Left ventricle myocardium inferior (tissue), 1 donor: ENCODE measurements around the gene STK39. TPM values are rescaled to one million over a fixed set of nuclear protein-coding genes. Genes with fewer than 3 reads are reported as not detected.

Experiments
- DNase-seq: peaks from one replicate; pipeline ENCODE4 v3.0.0-alpha.2; 2020
- H3K27ac ChIP-seq: fragments of 200-600 bp; replicated peaks from 2 replicates; pipeline ENCODE4 v1.8.0; 2021
- H3K27me3 ChIP-seq: fragments of 200-600 bp; 2 replicates; pipeline ENCODE4 v1.8.0; 2021; ENCODE audit warnings: low read depth
- H3K36me3 ChIP-seq: fragments of 200-600 bp; 2 replicates; pipeline ENCODE4 v1.8.0; 2021
- H3K4me1 ChIP-seq: fragments of 200-600 bp; 2 replicates; pipeline ENCODE4 v1.8.0; 2021
- H3K4me3 ChIP-seq: fragments of 200-600 bp; 2 replicates; pipeline ENCODE4 v1.8.0; 2021; ENCODE audit warnings: mild to moderate bottlenecking, moderate library complexity
- H3K9me3 ChIP-seq: fragments of 200-600 bp; replicated peaks from 2 replicates; pipeline ENCODE4 v1.8.0; 2021
- intact Hi-C: fragments of 100-400 bp; cut with micrococcal nuclease; formaldehyde crosslinking; loops from one replicate; pipeline ENCODE4 v1.11.0; 2022
- total RNA-seq: library from RNA; stranded (reverse); fragmentation: NEBNext Ultra II Directional; extraction: Animal tissue kit (Norgen Biotek cat#: 25700); gene quantifications from one replicate; pipeline ENCODE4 v1.2.1, GENCODE V29; 2021
- TF ChIP-seq, protein P1 (sequence below): fragments of 200-600 bp; IDR thresholded peaks from 2 replicates; pipeline ENCODE4 v1.8.0; 2021; ENCODE audit warnings: antibody characterized with exemption, mild to moderate bottlenecking, borderline replicate concordance
- donor health status: DM: no; HTN: yes; CAD: no; lungs with severe emphysema.

The STK39 gene
- total RNA-seq, 1 donor from 2014 or later: 23.2 TPM

DNA sequence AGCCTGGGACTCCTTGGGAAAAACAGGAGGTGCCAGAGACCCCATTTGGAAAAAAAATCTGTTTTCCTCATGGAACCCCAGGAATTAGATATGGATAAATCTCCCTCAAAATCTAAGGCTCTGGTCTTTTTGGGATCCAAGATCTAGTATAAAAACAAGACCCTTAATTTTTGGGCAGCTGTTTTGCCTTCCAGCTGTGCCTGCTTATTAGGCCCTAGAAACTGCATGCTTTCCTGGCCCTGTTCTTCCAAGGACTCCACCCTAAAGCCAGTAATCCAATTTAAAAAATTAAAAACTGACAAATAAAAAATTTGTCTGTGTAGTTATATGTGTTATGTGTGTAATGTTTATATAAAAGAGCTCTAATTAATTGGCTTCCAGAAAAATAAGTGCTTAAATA, 274.6 kb downstream of the STK39 start:
- Histone ChIP-seq H3K27me3 (no peaks in the 10 kb centered on the region), H3K4me1 (peaks cover 6% of the 10 kb centered on the region), H3K4me3 (no peak overlapping the region), H3K27ac (no peak overlapping the region), H3K9me3 (peaks cover 11% of the 10 kb centered on the region), H3K36me3 (no peaks in the 10 kb centered on the region)
- intact Hi-C loops: no loop called here
- no peak for DNase-seq
- TF ChIP-seq, protein P1, sequence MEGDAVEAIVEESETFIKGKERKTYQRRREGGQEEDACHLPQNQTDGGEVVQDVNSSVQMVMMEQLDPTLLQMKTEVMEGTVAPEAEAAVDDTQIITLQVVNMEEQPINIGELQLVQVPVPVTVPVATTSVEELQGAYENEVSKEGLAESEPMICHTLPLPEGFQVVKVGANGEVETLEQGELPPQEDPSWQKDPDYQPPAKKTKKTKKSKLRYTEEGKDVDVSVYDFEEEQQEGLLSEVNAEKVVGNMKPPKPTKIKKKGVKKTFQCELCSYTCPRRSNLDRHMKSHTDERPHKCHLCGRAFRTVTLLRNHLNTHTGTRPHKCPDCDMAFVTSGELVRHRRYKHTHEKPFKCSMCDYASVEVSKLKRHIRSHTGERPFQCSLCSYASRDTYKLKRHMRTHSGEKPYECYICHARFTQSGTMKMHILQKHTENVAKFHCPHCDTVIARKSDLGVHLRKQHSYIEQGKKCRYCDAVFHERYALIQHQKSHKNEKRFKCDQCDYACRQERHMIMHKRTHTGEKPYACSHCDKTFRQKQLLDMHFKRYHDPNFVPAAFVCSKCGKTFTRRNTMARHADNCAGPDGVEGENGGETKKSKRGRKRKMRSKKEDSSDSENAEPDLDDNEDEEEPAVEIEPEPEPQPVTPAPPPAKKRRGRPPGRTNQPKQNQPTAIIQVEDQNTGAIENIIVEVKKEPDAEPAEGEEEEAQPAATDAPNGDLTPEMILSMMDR: no peak

DNA sequence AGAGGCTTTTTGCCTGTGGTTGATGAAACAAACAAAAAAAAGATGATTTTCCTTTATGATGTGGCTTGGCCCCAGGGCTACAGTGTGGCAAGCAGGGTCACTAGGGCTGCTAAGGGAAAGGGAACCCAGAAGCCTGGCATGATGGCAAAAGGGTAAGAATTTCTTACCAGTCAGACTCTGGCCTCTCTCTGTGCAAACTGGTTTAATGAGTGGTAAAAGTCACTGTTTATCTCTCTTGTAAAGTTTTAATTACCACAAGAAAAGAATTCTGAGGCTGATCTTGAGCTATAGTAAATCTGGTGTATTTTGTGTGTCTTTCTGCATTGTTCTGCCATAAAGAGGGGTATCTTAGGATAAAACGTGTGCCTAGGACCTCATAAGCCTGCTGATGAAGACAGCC, 275.4 kb downstream of the STK39 start:
- intact Hi-C loops: no loop called here
- H3K27ac ChIP-seq: no peak overlapping the region
- TF ChIP-seq, protein P1: no peak

DNA sequence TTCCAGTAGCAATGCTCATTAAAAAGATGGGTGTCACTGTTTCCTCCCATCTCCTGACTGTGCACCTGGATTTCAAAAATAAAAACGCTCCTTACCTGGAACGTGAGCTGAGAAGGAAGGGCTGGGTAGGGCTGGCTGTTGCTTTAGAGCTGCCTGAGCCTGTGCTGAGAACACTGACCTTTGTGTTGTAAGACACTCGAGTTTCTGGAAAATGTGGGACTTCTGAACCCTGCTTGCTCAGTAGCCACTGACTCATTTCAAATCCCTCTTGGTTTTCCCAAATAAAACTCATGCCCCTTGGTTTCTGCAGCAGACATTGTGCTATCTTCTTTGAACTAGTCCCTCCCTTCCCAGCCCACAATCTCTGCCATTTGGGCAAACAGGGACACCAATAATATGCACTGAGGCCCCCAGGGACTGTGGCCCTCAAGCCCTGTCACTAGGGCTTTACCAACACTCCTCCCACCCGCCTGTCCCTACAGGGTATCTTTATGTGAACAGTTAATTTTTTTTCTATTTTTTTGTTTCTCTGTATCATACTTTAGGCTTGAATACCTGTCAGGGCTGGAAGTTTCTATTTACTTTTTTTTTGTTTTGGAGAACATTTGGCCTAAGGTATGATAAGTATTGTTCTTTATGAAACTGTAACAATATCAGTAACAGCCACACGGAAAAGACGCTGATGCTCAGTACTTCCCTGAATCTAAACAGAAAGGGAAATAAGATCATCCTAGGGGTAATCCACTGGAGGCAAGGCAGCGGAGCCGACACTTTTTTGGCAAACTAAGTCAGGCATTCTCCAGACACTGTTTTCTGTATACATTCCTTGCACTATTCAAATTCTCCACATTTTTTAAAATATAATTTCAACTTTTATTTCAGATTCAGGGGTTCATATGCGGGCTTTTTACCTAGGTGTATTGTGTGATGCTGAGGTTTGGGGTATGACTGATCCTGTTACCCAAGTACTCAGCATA, 280.2 kb downstream of the STK39 start:
- Histone ChIP-seq H3K9me3 (peaks cover 6% of the 10 kb centered on the region), H3K27me3 (no peaks in the 10 kb centered on the region), H3K4me3 (no peak overlapping the region), H3K36me3 (peaks cover 4% of the 10 kb centered on the region), H3K4me1 (peaks cover 6% of the 10 kb centered on the region), H3K27ac (no peak overlapping the region)
- no peak for DNase-seq
- intact Hi-C loops: no loop called here
- TF ChIP-seq, protein P1: no peak

More for the DNA sequence above, 275.4 kb downstream of the STK39 start:
- no peaks in the 10 kb centered on the region for H3K36me3 ChIP-seq
- peaks cover 6% of the 10 kb centered on the region for H3K4me1 ChIP-seq
- no peaks in the 10 kb centered on the region for H3K27me3 ChIP-seq
- H3K9me3 ChIP-seq: peaks cover 11% of the 10 kb centered on the region
- no peak for DNase-seq
- H3K4me3 ChIP-seq: no peak overlapping the region

- TF ChIP-seq, protein P1: no peak
- Histone ChIP-seq H3K4me1 (peaks cover 6% of the 10 kb centered on the region), H3K27me3 (no peaks in the 10 kb centered on the region), H3K4me3 (no peak overlapping the region), H3K27ac (no peak overlapping the region), H3K9me3 (no peaks in the 10 kb centered on the region), H3K36me3 (peaks cover 4% of the 10 kb centered on the region)
- DNase-seq: no peak
- intact Hi-C loops: no loop called here
These were observed 281.3 kb downstream of the STK39 start for GRCh38 chr2:167965907-167966761.

GRCh38 chr2:167964650-167965413, 282.6 kb downstream of the STK39 start:
- H3K27ac ChIP-seq: no peak overlapping the region
- no peak for DNase-seq
- H3K4me3 ChIP-seq: no peak overlapping the region
- H3K9me3 ChIP-seq: no peaks in the 10 kb centered on the region
- peaks cover 4% of the 10 kb centered on the region for H3K36me3 ChIP-seq
- H3K27me3 ChIP-seq: no peaks in the 10 kb centered on the region
- peaks cover 6% of the 10 kb centered on the region for H3K4me1 ChIP-seq
- TF ChIP-seq, protein P1: peak; percentile 42
- intact Hi-C loops: no loop called here
